IMR-90 (cell line): Measurements from ENCODE around the gene KHK. TPM values are rescaled to one million over a fixed set of nuclear protein-coding genes. Genes with fewer than 3 reads are reported as not detected.

Experiments
- ATAC-seq: fragments of 200-7000 bp; cut with Tn5 transposase; 2 replicates; pipeline ENCODE4 v1.9.1; 2020; ENCODE audit warnings: low read depth, mild to moderate bottlenecking, moderate library complexity
- BruUV-seq: library from RNA; stranded (reverse); fragments of 400-500 nt; replicated peaks from 2 replicates; lab custom pipeline; 2021; lab: Mats Ljungman, UMichigan
- CTCF ChIA-PET: fragments of 300-600 bp; formaldehyde crosslinking; extraction: SDS; loops from one replicate; lab custom pipeline; 2021; ENCODE audit warnings: antibody characterized with exemption; lab: Yijun Ruan, JAX
- POLR2A ChIA-PET: fragments of 300-600 bp; sonication (Branson Sonifier 250); formaldehyde crosslinking; loops from one replicate; lab custom pipeline; 2022; ENCODE audit warnings: antibody characterized with exemption; ENCODE audit not compliant: unreplicated experiment; lab: Charles Lee
- DNase-seq: peaks from one replicate; pipeline ENCODE4 v3.0.0; 2013
- H2AFZ ChIP-seq: replicated peaks from 2 replicates; pipeline ENCODE3; 2013; ENCODE audit warnings: low read length, mild to moderate bottlenecking; ENCODE audit not compliant: poor library complexity
- H2AK5ac ChIP-seq: 2 replicates; pipeline ENCODE4 v1.6.1; 2013; ENCODE audit warnings: low read depth, low read length, inconsistent platforms
- H2AK9ac ChIP-seq: replicated peaks from 2 replicates; pipeline ENCODE3; 2013; ENCODE audit warnings: mild to moderate bottlenecking, low read depth, low read length, moderate library complexity; ENCODE audit not compliant: poor library complexity
- H2BK120ac ChIP-seq: 2 replicates; pipeline ENCODE4 v1.6.1; 2013; ENCODE audit warnings: low read depth, low read length, inconsistent platforms
- H2BK15ac ChIP-seq: 3 replicates; pipeline ENCODE4 v1.6.1; 2013; ENCODE audit warnings: low read depth, low read length, inconsistent platforms
- H2BK20ac ChIP-seq: 2 replicates; pipeline ENCODE4 v1.6.1; 2013; ENCODE audit warnings: low read depth, mild to moderate bottlenecking, inconsistent platforms, low read length, moderate library complexity
- H2BK5ac ChIP-seq: 2 replicates; pipeline ENCODE4 v1.6.1; 2013; ENCODE audit warnings: mild to moderate bottlenecking, low read depth, low read length, inconsistent platforms; ENCODE audit not compliant: poor library complexity, severe bottlenecking
- H3K14ac ChIP-seq: replicated peaks from 2 replicates; pipeline ENCODE4 v1.6.1; 2013; ENCODE audit warnings: low read depth, low read length, inconsistent platforms
- H3K18ac ChIP-seq: 2 replicates; pipeline ENCODE4 v1.6.1; 2013; ENCODE audit warnings: low read depth, low read length, control low read depth
- H3K23ac ChIP-seq: 2 replicates; pipeline ENCODE4 v1.6.1; 2013; ENCODE audit warnings: low read depth, low read length, inconsistent platforms
- H3K27ac ChIP-seq: 2 replicates; pipeline ENCODE4 v1.5.1; 2013; ENCODE audit warnings: mild to moderate bottlenecking, control low read depth, low read length; ENCODE audit not compliant: insufficient read depth
- H3K27me3 ChIP-seq: 2 replicates; pipeline ENCODE4 v1.6.1; 2013; ENCODE audit warnings: low read length; ENCODE audit not compliant: control insufficient read depth, insufficient read depth
- H3K36me3 ChIP-seq: 2 replicates; pipeline ENCODE4 v1.6.1; 2013; ENCODE audit warnings: low read length, mixed read lengths; ENCODE audit not compliant: control insufficient read depth, insufficient read depth
- H3K4ac ChIP-seq: 2 replicates; pipeline ENCODE4 v1.6.1; 2013; ENCODE audit warnings: low read depth, low read length, inconsistent platforms
- H3K4me1 ChIP-seq: 2 replicates; pipeline ENCODE4 v1.6.1; 2013; ENCODE audit warnings: low read length, mixed read lengths; ENCODE audit not compliant: control insufficient read depth, insufficient read depth
- H3K4me2 ChIP-seq: 2 replicates; pipeline ENCODE4 v1.6.1; 2013; ENCODE audit warnings: low read depth, mild to moderate bottlenecking, control low read depth, low read length, moderate library complexity
- H3K4me3 ChIP-seq: 2 replicates; pipeline ENCODE4 v1.5.1; 2013; ENCODE audit warnings: low read depth, mild to moderate bottlenecking, control low read depth, low read length, moderate library complexity; ENCODE audit not compliant: insufficient read depth
- H3K56ac ChIP-seq: 2 replicates; pipeline ENCODE4 v1.6.1; 2013; ENCODE audit warnings: low read length, inconsistent platforms; ENCODE audit not compliant: insufficient read depth; ENCODE audit errors: extremely low read depth
- H3K79me1 ChIP-seq, 2 experiments: 2 replicates each; pipeline ENCODE4 v1.6.1; 2013; ENCODE audit warnings: low read length in 2 of 2, inconsistent platforms in 1 of 2, low read depth in 1 of 2
- H3K9ac ChIP-seq: 2 replicates; pipeline ENCODE4 v1.6.1; 2013; ENCODE audit warnings: low read depth, low read length, control low read depth
- H3K9me1 ChIP-seq: 2 replicates; pipeline ENCODE4 v1.6.1; 2013; ENCODE audit warnings: low read length, inconsistent platforms; ENCODE audit not compliant: insufficient read depth
- H3K9me3 ChIP-seq: 2 replicates; pipeline ENCODE4 v1.6.1; 2013; ENCODE audit warnings: low read length; ENCODE audit not compliant: control insufficient read depth, insufficient read depth
- H4K20me1 ChIP-seq: 2 replicates; pipeline ENCODE4 v1.6.1; 2013; ENCODE audit warnings: low read length, inconsistent platforms; ENCODE audit not compliant: insufficient read depth
- H4K5ac ChIP-seq: 2 replicates; pipeline ENCODE4 v1.6.1; 2013; ENCODE audit warnings: mild to moderate bottlenecking, low read depth, low read length, control low read depth
- H4K8ac ChIP-seq, 2 experiments: 2 replicates each; pipeline ENCODE4 v1.6.1; 2013; ENCODE audit warnings: low read depth in 2 of 2, low read length in 2 of 2, control low read depth in 1 of 2, inconsistent platforms in 1 of 2
- H4K91ac ChIP-seq: 2 replicates; pipeline ENCODE4 v1.6.1; 2013; ENCODE audit warnings: low read depth, low read length, inconsistent platforms; ENCODE audit not compliant: insufficient read depth
- BHLHE40 ChIP-seq: fragments of 150-350 bp; IDR thresholded peaks from 2 replicates; pipeline ENCODE4 v1.6.1; 2016; ENCODE audit warnings: mild to moderate bottlenecking, low read depth, low read length
- CHD1 ChIP-seq: IDR thresholded peaks from 2 replicates; pipeline ENCODE4 v1.6.1; 2012; ENCODE audit warnings: low read depth, low read length, improper control_type of control experiment
- FOS ChIP-seq: fragments of 150-350 bp; IDR thresholded peaks from 2 replicates; pipeline ENCODE4 v1.6.1; 2016; ENCODE audit warnings: low read depth, low read length
- MAFK ChIP-seq: IDR thresholded peaks from 2 replicates; pipeline ENCODE4 v1.6.1; 2012; ENCODE audit warnings: low read depth, low read length, improper control_type of control experiment
- MAZ ChIP-seq: IDR thresholded peaks from 2 replicates; pipeline ENCODE4 v1.6.1; 2012; ENCODE audit warnings: low read depth, mild to moderate bottlenecking, low read length, improper control_type of control experiment, moderate library complexity, borderline replicate concordance
- NFE2L2 ChIP-seq: fragments of 150-350 bp; IDR thresholded peaks from 2 replicates; pipeline ENCODE4 v1.6.1; 2016; ENCODE audit warnings: low read depth, mild to moderate bottlenecking, low read length
- POLR2A ChIP-seq: IDR thresholded peaks from 2 replicates; pipeline ENCODE4 v1.6.1; 2012; ENCODE audit warnings: mild to moderate bottlenecking, low read depth, low read length
- RAD21 ChIP-seq: IDR thresholded peaks from 2 replicates; pipeline ENCODE4 v1.6.1; 2012; ENCODE audit warnings: low read length, improper control_type of control experiment
- RCOR1 ChIP-seq: IDR thresholded peaks from 2 replicates; pipeline ENCODE4 v1.6.1; 2012; ENCODE audit warnings: mild to moderate bottlenecking, low read length, improper control_type of control experiment; ENCODE audit not compliant: insufficient replicate concordance
- SMC3 ChIP-seq: fragments of 150-350 bp; IDR thresholded peaks from 2 replicates; pipeline ENCODE4 v1.6.1; 2016; ENCODE audit warnings: low read depth, mild to moderate bottlenecking, antibody characterized with exemption, low read length, moderate library complexity
- WGBS, 2 experiments: methylation state at CpG; one replicate each; pipeline versions ENCODE4 v1.1.5 to v1.1.7; 2013; ENCODE audit warnings: missing lambda C conversion rate in 2 of 2; ENCODE audit not compliant: insufficient read length in 1 of 2; ENCODE audit errors: extremely low coverage in 2 of 2; 5-methylcytosine and 5-hydroxymethylcytosine counted together
- dilution Hi-C: fragments of 300-500 bp; cut with HindIII; formaldehyde crosslinking; loops from one replicate; pipeline ENCODE4 v1.14.3; 2018; ENCODE audit warnings: low sequenced_read_pairs; ENCODE audit not compliant: unreplicated experiment
- in situ Hi-C: fragments of 300-500 bp; cut with MboI; formaldehyde crosslinking; loops from 3 replicates; pipeline ENCODE4 v1.14.3; 2019; ENCODE audit warnings: low sequenced_read_pairs, inconsistent platforms, mixed read lengths
- intact Hi-C: fragments of 100-400 bp; cut with micrococcal nuclease; formaldehyde crosslinking; loops from 2 replicates; pipeline ENCODE4 v1.10.0; 2022
- polyA plus RNA-seq, 3 experiments: library from polyadenylated mRNA; depleted of rRNA; stranded (reverse); fragments of >200 nt; gene quantifications; 2 replicates each; pipeline ENCODE4 v1.2.3, GENCODE V29; 2012; ENCODE audit warnings: low replicate concordance in 1 of 3
- total RNA-seq: library from RNA; depleted of rRNA; stranded (reverse); fragments of >200 nt; gene quantifications from 2 replicates; pipeline ENCODE4 v1.2.3, GENCODE V29; 2012
- TF ChIP-seq, protein P1 (sequence below): fragments of 150-350 bp; IDR thresholded peaks from 2 replicates; pipeline ENCODE4 v1.6.1; 2017; ENCODE audit warnings: mild to moderate bottlenecking, antibody characterized with exemption, low read length, low read depth
- TF ChIP-seq, protein P2 (sequence below): conservative IDR thresholded peaks from 2 replicates; pipeline ENCODE4 v1.5.1; 2012; ENCODE audit warnings: mild to moderate bottlenecking, low read depth, low read length, improper control_type of control experiment
- TF ChIP-seq, protein P3 (sequence below): fragments of 150-350 bp; IDR thresholded peaks from 2 replicates; pipeline ENCODE4 v1.6.1; 2016; ENCODE audit warnings: low read depth, mild to moderate bottlenecking, low read length, moderate library complexity, borderline replicate concordance

The KHK gene
- total and polyA plus RNA-seq, 2 of the 4 experiments (the other 2 are of a cell fraction), result 0.72 to 0.82 TPM

DNA sequence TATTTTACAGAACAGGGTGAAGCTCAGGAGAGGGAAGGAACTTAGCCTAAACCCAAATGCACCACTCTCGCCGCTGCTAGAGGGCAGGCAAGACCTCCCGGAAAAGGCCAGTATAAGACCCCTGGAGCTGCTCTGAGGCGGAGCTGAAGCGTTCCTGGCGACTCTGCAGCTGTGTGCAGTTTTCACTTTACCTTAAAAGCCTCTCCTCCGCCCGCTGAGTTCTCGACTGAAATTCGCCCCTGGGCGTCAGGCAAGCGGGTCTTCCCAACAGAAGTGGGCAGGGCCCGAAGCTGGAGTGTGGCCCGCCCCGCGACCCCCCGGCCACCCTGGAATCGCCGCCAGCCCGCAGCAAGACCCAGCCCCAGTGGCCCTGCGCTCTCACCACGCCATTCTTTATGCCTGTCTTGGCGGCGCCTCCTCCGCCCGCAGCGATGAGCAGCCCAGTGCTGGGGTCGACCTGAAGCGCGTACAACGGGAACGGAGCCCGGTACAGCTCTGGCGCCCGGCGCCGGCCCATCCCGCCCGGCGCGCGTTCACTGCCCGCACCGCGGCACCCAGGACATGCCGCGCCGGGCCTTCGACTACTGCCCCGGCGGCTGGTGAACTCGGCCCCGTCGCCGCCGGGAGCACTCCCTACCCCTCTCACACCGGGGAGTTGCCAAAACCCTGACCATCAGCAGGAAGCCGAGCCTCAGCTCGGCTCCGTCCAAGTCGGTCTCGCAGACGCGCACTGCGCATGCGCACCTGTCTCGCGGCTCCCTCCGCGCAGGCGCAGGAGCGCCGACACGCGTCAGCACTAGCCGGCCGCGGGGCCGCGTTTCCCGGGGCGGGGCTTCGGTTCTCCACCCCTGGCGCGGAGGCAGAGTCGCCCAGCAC is 47.6 kb downstream of the KHK start, which contains the start of gene PREB:
Gene PREB, minus strand, starts transcription at position 732 of the 876 bp plus-strand sequence. Its CDS starts 215 bp downstream, at position 517.
- H3K79me1 ChIP-seq, result peaks cover 14 to 27% of the 10 kb centered on the region in 2 experiments
- ATAC-seq (peak; percentile 99), DNase-seq (peak; percentile 92)
- peak within 1 kb of the TSS; percentile 100 for H2AFZ ChIP-seq
- peak within 1 kb of the TSS; percentile 55 for H3K4ac ChIP-seq
- no TSS peak for BruUV-seq
- H3K23ac ChIP-seq, result peak within 1 kb of the TSS; percentile 1; the same call in 1 of the 2 replicates
- intact Hi-C loops, result loop anchor here (2.0 kb wide), 1 partner anchor 57 kb away; no protein-coding TSS in a partner anchor
- peaks cover 9% of the 10 kb centered on the region for H3K4me1 ChIP-seq
- H2AK9ac ChIP-seq, result peak within 1 kb of the TSS; percentile 97
- peak within 1 kb of the TSS; percentile 24 for H4K5ac ChIP-seq
- peak within 1 kb of the TSS; percentile 63 for H3K9ac ChIP-seq
- H3K9me1 ChIP-seq, result peaks cover 14% of the 10 kb centered on the region
- H3K4me2 ChIP-seq, result peak within 1 kb of the TSS; percentile 75
- POLR2A ChIA-PET, result no interaction called here
- H4K91ac ChIP-seq, result peak within 1 kb of the TSS; percentile 34
- peak within 1 kb of the TSS; percentile 56 for H2BK5ac ChIP-seq
- H3K36me3 ChIP-seq, result peaks cover 34% of the 10 kb centered on the region
- no peak within 1 kb of the TSS for H2BK15ac ChIP-seq
- H2AK5ac ChIP-seq, result peak within 1 kb of the TSS; percentile 75
- no peak within 1 kb of the TSS for H3K18ac ChIP-seq
- no peaks in the 10 kb centered on the region for H3K9me3 ChIP-seq
- dilution Hi-C loops, result no loop called here
- peak within 1 kb of the TSS; percentile 71 for H3K27ac ChIP-seq
- in situ Hi-C loops, result no loop called here
- peak within 1 kb of the TSS; percentile 73 to 93 for H4K8ac ChIP-seq
- no peak within 1 kb of the TSS for H2BK120ac ChIP-seq
- peak within 1 kb of the TSS; percentile 79 for H3K4me3 ChIP-seq
- CTCF ChIA-PET, result interaction anchor here (0.9 to 1.4 kb wide), 9 partner anchors 8 to 57 kb away, joined by 3 to 9 read pairs (median 4); no protein-coding TSS in a partner anchor
- H3K56ac ChIP-seq, result peak within 1 kb of the TSS; percentile 82
- 0% methylated on average over 47 of the region's 86 CpGs; no CpG with 5 or more reads in 1 of the 2 experiments for WGBS, 2 experiments
- peaks cover 11% of the 10 kb centered on the region; the same call in 1 of the 2 replicates for H3K27me3 ChIP-seq
- H4K20me1 ChIP-seq, result peaks cover 15% of the 10 kb centered on the region
- H3K14ac ChIP-seq, result peak within 1 kb of the TSS; percentile 70
- H2BK20ac ChIP-seq, result no peak within 1 kb of the TSS
- TF ChIP-seq MAZ, result peak; percentile 31; the same call in 1 of the 2 replicates
- TF ChIP-seq MAFK, result no peak
- no peak for TF ChIP-seq RCOR1
- TF ChIP-seq RAD21, result peak; percentile 58
- TF ChIP-seq, protein P1, sequence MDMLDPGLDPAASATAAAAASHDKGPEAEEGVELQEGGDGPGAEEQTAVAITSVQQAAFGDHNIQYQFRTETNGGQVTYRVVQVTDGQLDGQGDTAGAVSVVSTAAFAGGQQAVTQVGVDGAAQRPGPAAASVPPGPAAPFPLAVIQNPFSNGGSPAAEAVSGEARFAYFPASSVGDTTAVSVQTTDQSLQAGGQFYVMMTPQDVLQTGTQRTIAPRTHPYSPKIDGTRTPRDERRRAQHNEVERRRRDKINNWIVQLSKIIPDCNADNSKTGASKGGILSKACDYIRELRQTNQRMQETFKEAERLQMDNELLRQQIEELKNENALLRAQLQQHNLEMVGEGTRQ, result peak; percentile 24; the same call in 1 of the 2 replicates
- peak; percentile 47; the same call in 1 of the 2 replicates for TF ChIP-seq POLR2A
- no peak for TF ChIP-seq FOS
- TF ChIP-seq, protein P2, sequence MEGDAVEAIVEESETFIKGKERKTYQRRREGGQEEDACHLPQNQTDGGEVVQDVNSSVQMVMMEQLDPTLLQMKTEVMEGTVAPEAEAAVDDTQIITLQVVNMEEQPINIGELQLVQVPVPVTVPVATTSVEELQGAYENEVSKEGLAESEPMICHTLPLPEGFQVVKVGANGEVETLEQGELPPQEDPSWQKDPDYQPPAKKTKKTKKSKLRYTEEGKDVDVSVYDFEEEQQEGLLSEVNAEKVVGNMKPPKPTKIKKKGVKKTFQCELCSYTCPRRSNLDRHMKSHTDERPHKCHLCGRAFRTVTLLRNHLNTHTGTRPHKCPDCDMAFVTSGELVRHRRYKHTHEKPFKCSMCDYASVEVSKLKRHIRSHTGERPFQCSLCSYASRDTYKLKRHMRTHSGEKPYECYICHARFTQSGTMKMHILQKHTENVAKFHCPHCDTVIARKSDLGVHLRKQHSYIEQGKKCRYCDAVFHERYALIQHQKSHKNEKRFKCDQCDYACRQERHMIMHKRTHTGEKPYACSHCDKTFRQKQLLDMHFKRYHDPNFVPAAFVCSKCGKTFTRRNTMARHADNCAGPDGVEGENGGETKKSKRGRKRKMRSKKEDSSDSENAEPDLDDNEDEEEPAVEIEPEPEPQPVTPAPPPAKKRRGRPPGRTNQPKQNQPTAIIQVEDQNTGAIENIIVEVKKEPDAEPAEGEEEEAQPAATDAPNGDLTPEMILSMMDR, result peak; percentile 48
- no peak for TF ChIP-seq CHD1
- TF ChIP-seq, protein P3, sequence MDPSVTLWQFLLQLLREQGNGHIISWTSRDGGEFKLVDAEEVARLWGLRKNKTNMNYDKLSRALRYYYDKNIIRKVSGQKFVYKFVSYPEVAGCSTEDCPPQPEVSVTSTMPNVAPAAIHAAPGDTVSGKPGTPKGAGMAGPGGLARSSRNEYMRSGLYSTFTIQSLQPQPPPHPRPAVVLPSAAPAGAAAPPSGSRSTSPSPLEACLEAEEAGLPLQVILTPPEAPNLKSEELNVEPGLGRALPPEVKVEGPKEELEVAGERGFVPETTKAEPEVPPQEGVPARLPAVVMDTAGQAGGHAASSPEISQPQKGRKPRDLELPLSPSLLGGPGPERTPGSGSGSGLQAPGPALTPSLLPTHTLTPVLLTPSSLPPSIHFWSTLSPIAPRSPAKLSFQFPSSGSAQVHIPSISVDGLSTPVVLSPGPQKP, result no peak
- no peak for TF ChIP-seq BHLHE40
- TF ChIP-seq SMC3, result peak; percentile 47
- TF ChIP-seq NFE2L2, result no peak
